ENCODE measurements around the gene TMEM123.

- TF ChIP-seq CTCF (IDR thresholded peaks at IDR 0.05) (no peak), POLR2A (IDR thresholded peaks at IDR 0.05) (no peak), EP300 (IDR thresholded peaks at IDR 0.05) (no peak), POLR2AphosphoS5 (IDR thresholded peaks at IDR 0.05) (no peak)
Observed at GRCh38 chr11:102413497-102413896, 39.1 kb downstream of the TMEM123 start.

Measured in sigmoid colon (tissue), 4 donors.